HUES48 (cell line): ENCODE results near the gene MMP20.

Experiments
- H3K27ac ChIP-seq: one replicate; pipeline ENCODE4 v1.7.0; 2013; ENCODE audit warnings: low read depth, low read length, inconsistent platforms
- H3K27me3 ChIP-seq: 2 replicates; pipeline ENCODE4 v1.6.1; 2013; ENCODE audit warnings: mild to moderate bottlenecking, low read length; ENCODE audit not compliant: control insufficient read depth, insufficient read depth
- H3K36me3 ChIP-seq: 2 replicates; pipeline ENCODE4 v1.6.1; 2013; ENCODE audit warnings: low read length; ENCODE audit not compliant: control insufficient read depth, insufficient read depth
- H3K4me1 ChIP-seq: 2 replicates; pipeline ENCODE4 v1.6.1; 2013; ENCODE audit warnings: mild to moderate bottlenecking, low read length; ENCODE audit not compliant: control insufficient read depth, insufficient read depth
- H3K4me3 ChIP-seq: 2 replicates; pipeline ENCODE4 v1.5.1; 2013; ENCODE audit warnings: mild to moderate bottlenecking, low read depth, low read length
- H3K9ac ChIP-seq: 2 replicates; pipeline ENCODE4 v1.6.1; 2013; ENCODE audit warnings: mild to moderate bottlenecking, low read depth, low read length, moderate library complexity
- H3K9me3 ChIP-seq: 2 replicates; pipeline ENCODE4 v1.6.1; 2013; ENCODE audit warnings: low read length; ENCODE audit not compliant: control insufficient read depth, insufficient read depth

The MMP20 gene

GRCh38 chr11:102534261-102534872 is 90.8 kb downstream of the MMP20 start:
- H3K27me3 ChIP-seq = no peaks in the 10 kb centered on the region
- no peak overlapping the region for H3K4me3 ChIP-seq
- no peaks in the 10 kb centered on the region for H3K9me3 ChIP-seq
- no peaks in the 10 kb centered on the region for H3K36me3 ChIP-seq
- H3K4me1 ChIP-seq = no peaks in the 10 kb centered on the region; the same call in 1 of the 2 replicates
- no peak overlapping the region for H3K9ac ChIP-seq
- no peak overlapping the region for H3K27ac ChIP-seq

- H3K4me1 ChIP-seq = no peaks in the 10 kb centered on the region
- no peak within 1 kb of the TSS for H3K4me3 ChIP-seq
- H3K9ac ChIP-seq = no peak within 1 kb of the TSS
- no peaks in the 10 kb centered on the region for H3K36me3 ChIP-seq
- no peaks in the 10 kb centered on the region for H3K9me3 ChIP-seq
- no peaks in the 10 kb centered on the region for H3K27me3 ChIP-seq
- H3K27ac ChIP-seq = no peak within 1 kb of the TSS
These were observed 94.6 kb downstream of the MMP20 start, which contains the start of gene MMP7 for GRCh38 chr11:102530558-102530957. Gene MMP7, minus strand, starts transcription at chr11:102530747. Its CDS starts 47 bp downstream, at chr11:102530700.

GRCh38 chr11:102528618-102529017 is 96.5 kb downstream of the MMP20 start:
- Histone ChIP-seq H3K36me3 (no peaks in the 10 kb centered on the region), H3K4me1 (no peaks in the 10 kb centered on the region), H3K27me3 (no peaks in the 10 kb centered on the region), H3K9me3 (no peaks in the 10 kb centered on the region), H3K9ac (no peak overlapping the region), H3K27ac (no peak overlapping the region), H3K4me3 (no peak overlapping the region)

GRCh38 chr11:102527684-102528083 is 97.4 kb downstream of the MMP20 start:
- Histone ChIP-seq H3K27me3 (no peaks in the 10 kb centered on the region), H3K4me1 (no peaks in the 10 kb centered on the region), H3K4me3 (no peak overlapping the region), H3K27ac (no peak overlapping the region), H3K9me3 (no peaks in the 10 kb centered on the region), H3K36me3 (no peaks in the 10 kb centered on the region), H3K9ac (no peak overlapping the region)

GRCh38 chr11:102527041-102527440 is 98.1 kb downstream of the MMP20 start:
- no peaks in the 10 kb centered on the region for H3K36me3 ChIP-seq
- no peak overlapping the region for H3K9ac ChIP-seq
- no peaks in the 10 kb centered on the region for H3K9me3 ChIP-seq
- H3K27ac ChIP-seq = no peak overlapping the region
- H3K4me1 ChIP-seq = no peaks in the 10 kb centered on the region
- no peak overlapping the region for H3K4me3 ChIP-seq
- H3K27me3 ChIP-seq = no peaks in the 10 kb centered on the region
